ENCODE measurements around the gene GJA3.

GRCh38 chr13:20193162-20193906, 32.5 kb upstream of the GJA3 start:
- TF ChIP-seq CTCF (IDR thresholded peaks at IDR 0.05; ENCODE audit: low read depth, low read length, missing input control) (no peak), JUND (IDR thresholded peaks at IDR 0.05) (no peak), TAF1 (conservative IDR thresholded peaks at IDR 0.05) (no peak), MAX (IDR thresholded peaks at IDR 0.05) (no peak), RAD21 (IDR thresholded peaks at IDR 0.05) (no peak), REST (IDR thresholded peaks at IDR 0.05) (no peak), NR2F2 (IDR thresholded peaks at IDR 0.05) (no peak)
